Measurements from ENCODE around the gene MAOB. TPM values are rescaled to one million over a fixed set of nuclear protein-coding genes. Genes with fewer than 3 reads are reported as not detected.

The MAOB gene
- total RNA-seq, 1 experiment from 2014 or later: 1.1 TPM

GRCh38 chrX:43847352-43847751 is 34.9 kb downstream of the MAOB start:
- H3K56ac ChIP-seq (ENCODE audit: insufficient read length, low read depth, low read length): no peak overlapping the region
- no peak overlapping the region for H4K5ac ChIP-seq (ENCODE audit: insufficient read length, low read depth, low read length)
- no peaks in the 10 kb centered on the region for H3K79me2 ChIP-seq (ENCODE audit: insufficient read depth, low read length)
- H2AFZ ChIP-seq (ENCODE audit: low read length): no peak overlapping the region
- H3K23ac ChIP-seq (ENCODE audit: insufficient read length, low read depth, low read length): no peak overlapping the region
- Mint-ChIP-seq H3K4me1 (no peaks in the 10 kb centered on the region), H3K27ac (no peak overlapping the region), H3K4me3 (no peak overlapping the region), H3K36me3 (ENCODE audit: insufficient read depth in 1 of 3, low read depth in 3 of 3) (no peaks in the 10 kb centered on the region), H3K27me3 (ENCODE audit: low read depth) (no peaks in the 10 kb centered on the region), H3K9me3 (peaks cover 47 to 49% of the 10 kb centered on the region in 2 experiments)
- no peak for TF ChIP-seq CTCF (conservative IDR thresholded peaks at IDR 0.05)
- H3K4me1 ChIP-seq (ENCODE audit: insufficient read depth, low read length): no peaks in the 10 kb centered on the region
- no peak overlapping the region for H2BK15ac ChIP-seq (ENCODE audit: low read depth, low read length)
- no peak overlapping the region for H2BK120ac ChIP-seq (ENCODE audit: low read depth, low read length, poor library complexity, severe bottlenecking)
- H3K9ac ChIP-seq (ENCODE audit: extremely low read depth, insufficient read length, low read length): no peak overlapping the region
- H2BK20ac ChIP-seq (ENCODE audit: low read depth, low read length, poor library complexity, severe bottlenecking): no peak overlapping the region
- H3K18ac ChIP-seq (ENCODE audit: insufficient read length, low read depth, low read length): no peak overlapping the region
- H3K14ac ChIP-seq (ENCODE audit: insufficient read depth, low read length): no peak overlapping the region
- no peak overlapping the region for H3K4me2 ChIP-seq (ENCODE audit: insufficient read depth, insufficient read length, low read length)
- no peak overlapping the region for H3K4ac ChIP-seq (ENCODE audit: low read depth, low read length)
- H2BK12ac ChIP-seq (ENCODE audit: insufficient read length, low read depth, low read length): no peak overlapping the region
- no peaks in the 10 kb centered on the region for H3K27me3 ChIP-seq (ENCODE audit: insufficient read depth, low read length)
- no peak overlapping the region for H4K8ac ChIP-seq (replicated peaks; ENCODE audit: insufficient read length, low read depth, low read length)
- H4K20me1 ChIP-seq (ENCODE audit: control insufficient read depth, insufficient read depth, insufficient read length): no peaks in the 10 kb centered on the region
- no peak overlapping the region for H4K91ac ChIP-seq (ENCODE audit: insufficient read length, low read depth, low read length)
- no peaks in the 10 kb centered on the region for H3K79me1 ChIP-seq (ENCODE audit: insufficient read depth, low read depth, low read length, poor library complexity, severe bottlenecking)
- H3K27ac ChIP-seq (ENCODE audit: insufficient read length, low read depth, low read length): no peak overlapping the region
- no CpG with 5 or more reads among the region's 2 CpGs for WGBS (ENCODE audit: extremely low coverage, insufficient read length, low lambda C conversion rate)
- peaks cover 16% of the 10 kb centered on the region for H3K9me3 ChIP-seq (ENCODE audit: control insufficient read depth, low read depth, low read length)
- no peak overlapping the region for H2AK5ac ChIP-seq (ENCODE audit: insufficient read length, low read length)
- no peak for DNase-seq
- no peak overlapping the region for H3T11ph ChIP-seq (ENCODE audit: low read length)
- no peaks in the 10 kb centered on the region for H3K23me2 ChIP-seq (ENCODE audit: insufficient read length, low read depth, low read length, poor library complexity, severe bottlenecking)
- H2BK5ac ChIP-seq (ENCODE audit: insufficient read length, low read length): no peak overlapping the region
